Activated T-helper 17 cell treated with anti-CD3 and anti-CD28 coated beads, Interleukin-2, amount 50 U/mL, for 72 hours (primary cell): ENCODE data around the gene OR8K1. TPM values are rescaled to one million over a fixed set of nuclear protein-coding genes. Genes with fewer than 3 reads are reported as not detected.

Experiments
- ATAC-seq: fragments of 150-1000 bp; cut with Tn5 transposase; replicated peaks from 2 replicates; pipeline ENCODE4 v1.10.0; 2021; ENCODE audit warnings: mild to moderate bottlenecking, moderate library complexity
- H3K27ac Mint-ChIP-seq: one replicate; pipeline ENCODE4 v1.8.0; 2022; ENCODE audit warnings: mixed read lengths
- H3K27me3 Mint-ChIP-seq: one replicate; pipeline ENCODE4 v1.8.0; 2022; ENCODE audit warnings: mixed read lengths
- H3K36me3 Mint-ChIP-seq: one replicate; pipeline ENCODE4 v1.8.0; 2022; ENCODE audit warnings: low read depth, mild to moderate bottlenecking, mixed read lengths
- H3K4me1 Mint-ChIP-seq: one replicate; pipeline ENCODE4 v1.8.0; 2022; ENCODE audit warnings: mixed read lengths
- H3K4me3 Mint-ChIP-seq: one replicate; pipeline ENCODE4 v1.8.0; 2022; ENCODE audit warnings: mild to moderate bottlenecking, mixed read lengths
- H3K9me3 Mint-ChIP-seq: one replicate; pipeline ENCODE4 v1.8.0; 2022; ENCODE audit warnings: mixed read lengths
- total RNA-seq, 2 donors: library from RNA; stranded (reverse); gene quantifications; one replicate each; pipeline ENCODE4 v1.2.3, GENCODE V29; 2022

The OR8K1 gene
- not detected for total RNA-seq

DNA sequence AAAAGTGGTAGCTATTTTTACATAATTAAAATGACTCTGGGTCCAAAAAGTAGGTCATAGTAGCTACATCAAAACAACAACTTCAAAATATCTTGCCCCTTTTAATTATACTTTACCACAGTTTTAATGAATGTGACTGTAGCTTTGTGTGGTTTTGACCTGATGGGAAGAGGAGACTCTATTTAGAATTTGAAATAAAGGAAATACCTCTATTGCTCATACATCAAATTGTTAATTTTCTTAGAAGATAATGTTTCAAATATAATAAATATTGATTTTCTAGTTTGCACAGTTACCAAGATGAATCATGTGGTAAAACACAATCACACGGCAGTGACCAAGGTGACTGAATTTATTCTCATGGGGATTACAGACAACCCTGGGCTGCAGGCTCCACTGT lies at the start of gene OR8K1:
TSS of gene OR8K1 (plus strand) at position 301 of the 400 bp plus-strand sequence. CDS start at position 301, 0 bp downstream.
- Mint-ChIP-seq H3K9me3 (peaks cover 25% of the 10 kb centered on the region), H3K36me3 (no peaks in the 10 kb centered on the region), H3K27me3 (no peaks in the 10 kb centered on the region), H3K4me1 (no peaks in the 10 kb centered on the region), H3K27ac (no peak within 1 kb of the TSS), H3K4me3 (no peak within 1 kb of the TSS)
- ATAC-seq: no peak

DNA sequence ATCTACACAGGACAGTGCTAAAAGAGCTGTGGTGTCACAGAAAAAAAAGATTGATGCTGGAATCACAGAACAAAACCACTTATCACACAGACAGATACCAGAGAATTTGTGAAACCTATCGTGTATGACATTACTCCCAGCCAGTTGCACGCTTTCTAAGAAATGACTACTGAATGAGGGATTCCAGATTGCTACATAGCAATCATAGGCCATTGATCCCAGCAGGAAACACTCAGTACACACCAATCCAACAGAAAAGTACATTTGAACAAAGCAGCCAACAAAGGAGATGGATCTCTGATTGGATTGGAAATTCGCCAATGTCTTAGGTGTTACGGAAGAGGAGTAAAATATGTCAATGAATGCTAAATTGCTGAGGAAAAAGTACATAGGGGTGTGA lies 48.9 kb upstream of the OR8K1 start:
- Mint-ChIP-seq H3K4me1 (no peaks in the 10 kb centered on the region), H3K27me3 (no peaks in the 10 kb centered on the region), H3K36me3 (no peaks in the 10 kb centered on the region), H3K9me3 (peaks cover 6% of the 10 kb centered on the region), H3K4me3 (no peak overlapping the region), H3K27ac (no peak overlapping the region)
- no peak for ATAC-seq

DNA sequence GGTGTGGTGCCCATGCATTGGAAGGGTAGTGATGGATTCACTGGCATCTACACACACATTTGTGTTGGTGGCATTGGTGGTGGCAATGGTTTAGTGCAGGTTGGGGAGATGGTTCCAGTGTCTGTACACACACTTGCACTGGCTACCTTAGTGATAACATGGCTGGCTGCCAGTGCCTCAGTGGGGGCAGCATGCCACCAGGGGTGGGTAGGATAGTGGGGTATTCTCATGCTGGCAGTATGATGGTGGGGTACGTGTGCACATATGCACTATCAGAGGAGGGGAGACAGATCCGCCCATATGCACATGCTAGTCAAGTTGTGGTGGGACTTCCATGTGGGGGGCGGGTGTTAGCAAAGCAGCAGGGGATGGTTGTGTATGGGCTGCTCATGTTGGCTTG lies 38.0 kb upstream of the OR8K1 start:
- Mint-ChIP-seq H3K27me3 (no peaks in the 10 kb centered on the region), H3K4me3 (no peak overlapping the region), H3K36me3 (no peaks in the 10 kb centered on the region), H3K4me1 (no peaks in the 10 kb centered on the region), H3K27ac (no peak overlapping the region), H3K9me3 (peaks cover 34% of the 10 kb centered on the region)
- ATAC-seq: no peak

DNA sequence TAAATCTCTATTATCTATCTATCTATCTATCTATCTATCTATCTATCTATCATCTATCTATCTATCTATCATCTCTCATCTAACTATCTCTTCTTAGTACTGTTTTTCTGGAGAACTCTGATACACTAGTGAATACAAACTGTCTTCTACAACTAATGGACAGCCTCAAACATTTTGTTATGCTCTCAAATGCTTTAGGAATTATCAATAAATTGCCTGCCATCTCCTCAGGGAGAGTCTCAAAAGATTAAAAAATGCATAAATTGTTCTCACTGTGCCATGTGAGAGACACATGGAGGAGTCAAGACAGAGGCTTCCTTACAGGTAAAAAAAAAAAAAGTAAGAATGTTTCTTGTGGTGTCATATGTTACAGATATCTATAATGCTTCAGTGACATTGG lies 31.0 kb upstream of the OR8K1 start, which contains the start of gene OR8K3:
TSS of gene OR8K3 (plus strand) at position 301 of the 400 bp plus-strand sequence. CDS start 3,163 bp downstream, outside the sequence.
- Mint-ChIP-seq H3K4me1 (no peaks in the 10 kb centered on the region), H3K27ac (no peak within 1 kb of the TSS), H3K27me3 (no peaks in the 10 kb centered on the region), H3K9me3 (peaks cover 12% of the 10 kb centered on the region), H3K4me3 (no peak within 1 kb of the TSS), H3K36me3 (no peaks in the 10 kb centered on the region)
- ATAC-seq: no peak

DNA sequence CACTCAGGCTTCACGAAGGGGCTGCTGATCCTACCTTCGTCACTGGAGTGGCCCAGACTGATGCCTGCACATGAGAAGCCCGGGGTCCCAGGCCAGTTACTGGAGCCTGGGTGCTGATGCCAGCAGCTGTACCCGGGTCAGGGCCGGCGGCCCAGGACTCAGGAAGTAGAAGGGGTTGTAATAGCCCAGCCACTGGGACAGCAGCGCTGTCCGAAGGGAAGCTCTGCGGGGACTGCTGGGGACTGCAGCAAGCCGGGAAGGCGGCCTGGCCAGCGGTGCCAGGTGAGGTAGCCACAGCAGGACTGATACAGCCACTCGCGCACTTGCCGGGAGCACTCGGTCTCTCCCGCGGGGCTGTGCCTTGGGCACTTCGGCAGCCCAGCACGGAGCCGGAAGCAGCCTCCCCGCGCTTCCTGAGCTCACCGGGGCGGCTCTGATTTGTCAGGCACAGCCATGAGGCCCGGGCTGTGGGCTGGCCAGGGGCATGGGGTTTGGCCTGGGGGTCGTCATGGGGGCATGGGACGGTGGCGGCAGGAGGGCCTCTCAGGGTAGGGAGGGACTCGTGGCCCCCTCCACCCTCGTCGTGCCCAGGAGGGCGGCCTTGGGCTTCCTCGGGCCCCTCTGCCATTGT lies 13.9 kb upstream of the OR8K1 start:
- no peak overlapping the region for H3K27ac Mint-ChIP-seq
- H3K4me1 Mint-ChIP-seq: no peaks in the 10 kb centered on the region
- H3K36me3 Mint-ChIP-seq: no peaks in the 10 kb centered on the region
- H3K9me3 Mint-ChIP-seq: peaks cover 5% of the 10 kb centered on the region
- H3K27me3 Mint-ChIP-seq: no peaks in the 10 kb centered on the region
- H3K4me3 Mint-ChIP-seq: no peak overlapping the region
- no peak for ATAC-seq

DNA sequence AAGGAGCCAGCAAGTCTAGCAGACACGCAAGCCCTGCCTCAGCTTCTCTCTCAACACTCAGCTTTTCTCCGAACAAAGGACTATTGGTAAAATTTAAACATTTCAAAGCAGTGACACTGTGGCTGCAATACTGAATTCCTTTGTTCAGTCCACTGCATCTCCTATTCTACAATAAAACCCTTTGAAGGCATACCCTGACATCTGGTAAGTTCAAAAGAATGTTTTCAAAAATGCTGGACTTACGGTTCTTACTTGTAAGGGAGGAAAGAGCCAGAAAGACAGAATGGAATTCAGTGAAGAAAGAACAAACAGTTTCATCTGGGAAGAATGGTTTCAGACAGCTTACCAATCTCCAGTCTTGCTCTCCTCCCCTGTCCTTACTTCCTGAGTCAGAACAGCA lies 12.7 kb upstream of the OR8K1 start:
- ATAC-seq: no peak
- H3K27me3 Mint-ChIP-seq: no peaks in the 10 kb centered on the region
- H3K27ac Mint-ChIP-seq: no peak overlapping the region

DNA sequence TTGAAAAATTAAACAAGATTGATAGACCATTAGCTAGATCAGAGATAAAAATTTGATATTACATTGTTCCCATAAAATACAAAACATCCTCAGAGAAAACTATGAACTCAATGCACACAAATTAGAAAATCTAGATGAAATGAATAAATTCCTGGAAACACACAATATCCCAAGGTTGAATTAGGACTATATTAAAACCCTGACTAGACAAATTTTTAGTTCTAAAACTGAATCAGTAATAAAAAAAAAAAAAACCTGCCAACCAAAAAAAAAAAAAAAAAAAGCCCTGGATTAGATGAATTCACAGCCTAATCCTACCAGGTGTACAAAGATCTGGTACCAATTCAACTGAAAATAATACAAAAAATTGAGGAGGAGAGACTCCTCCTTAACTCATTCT lies 5.5 kb upstream of the OR8K1 start:
- H3K4me1 Mint-ChIP-seq: no peaks in the 10 kb centered on the region
- no peak overlapping the region for H3K27ac Mint-ChIP-seq
- no peak overlapping the region for H3K4me3 Mint-ChIP-seq
- H3K36me3 Mint-ChIP-seq: no peaks in the 10 kb centered on the region
- H3K9me3 Mint-ChIP-seq: peaks cover 19% of the 10 kb centered on the region
- no peak for ATAC-seq
- H3K27me3 Mint-ChIP-seq: no peaks in the 10 kb centered on the region

More for the DNA sequence above, 12.7 kb upstream of the OR8K1 start:
- Mint-ChIP-seq H3K4me1 (no peaks in the 10 kb centered on the region), H3K4me3 (no peak overlapping the region), H3K36me3 (no peaks in the 10 kb centered on the region), H3K9me3 (peaks cover 5% of the 10 kb centered on the region)

DNA sequence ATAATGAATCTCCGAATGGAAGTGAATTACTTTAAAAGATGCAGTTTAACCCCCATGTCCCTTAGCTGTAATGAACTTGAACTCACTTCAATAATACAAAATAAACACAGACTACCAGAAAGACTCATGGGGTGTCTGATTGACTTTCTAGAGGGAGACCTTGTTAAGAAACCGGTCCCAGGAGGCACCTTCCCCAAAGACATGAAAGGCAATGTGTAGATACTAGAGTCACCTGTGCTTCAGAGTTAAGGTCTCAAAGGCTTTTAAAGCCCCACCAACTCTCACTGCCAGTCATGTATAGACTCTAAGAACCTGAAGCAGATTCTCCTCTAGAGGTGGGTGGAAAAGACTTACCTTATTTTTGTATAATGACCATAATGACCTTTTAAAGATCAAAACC lies 8.2 kb downstream of the OR8K1 start, which contains the start of gene OR8J1:
TSS of gene OR8J1 (plus strand) at position 301 of the 400 bp plus-strand sequence. CDS start 5,956 bp downstream, outside the sequence.
- H3K27ac Mint-ChIP-seq: no peak within 1 kb of the TSS
- ATAC-seq: no peak
- H3K27me3 Mint-ChIP-seq: no peaks in the 10 kb centered on the region
- no peaks in the 10 kb centered on the region for H3K4me1 Mint-ChIP-seq
- no peak within 1 kb of the TSS for H3K4me3 Mint-ChIP-seq
- no peaks in the 10 kb centered on the region for H3K36me3 Mint-ChIP-seq
- peaks cover 11% of the 10 kb centered on the region for H3K9me3 Mint-ChIP-seq

DNA sequence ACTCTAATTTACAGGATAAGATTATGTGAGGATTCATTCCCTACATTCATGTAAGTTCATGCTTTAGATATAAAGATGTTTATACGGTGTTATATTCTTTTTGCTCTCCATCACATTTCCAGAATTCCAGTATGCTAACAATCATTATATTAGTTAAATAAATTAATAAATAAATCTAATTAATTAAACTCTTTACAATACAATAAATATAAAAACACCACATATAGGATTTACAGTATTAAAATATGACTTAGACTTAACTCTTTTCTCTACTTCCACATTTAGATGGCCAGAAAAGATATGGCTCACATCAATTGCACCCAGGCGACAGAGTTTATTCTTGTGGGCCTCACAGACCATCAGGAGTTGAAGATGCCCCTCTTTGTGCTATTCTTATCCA lies 29.5 kb downstream of the OR8K1 start, which contains the start of gene OR8U1:
TSS of gene OR8U1 (plus strand) at position 301 of the 400 bp plus-strand sequence. CDS start at position 301, 0 bp downstream.
- Mint-ChIP-seq H3K4me3 (no peak within 1 kb of the TSS), H3K27me3 (no peaks in the 10 kb centered on the region), H3K36me3 (no peaks in the 10 kb centered on the region), H3K4me1 (no peaks in the 10 kb centered on the region), H3K27ac (no peak within 1 kb of the TSS), H3K9me3 (peaks cover 19% of the 10 kb centered on the region)
- no peak for ATAC-seq

DNA sequence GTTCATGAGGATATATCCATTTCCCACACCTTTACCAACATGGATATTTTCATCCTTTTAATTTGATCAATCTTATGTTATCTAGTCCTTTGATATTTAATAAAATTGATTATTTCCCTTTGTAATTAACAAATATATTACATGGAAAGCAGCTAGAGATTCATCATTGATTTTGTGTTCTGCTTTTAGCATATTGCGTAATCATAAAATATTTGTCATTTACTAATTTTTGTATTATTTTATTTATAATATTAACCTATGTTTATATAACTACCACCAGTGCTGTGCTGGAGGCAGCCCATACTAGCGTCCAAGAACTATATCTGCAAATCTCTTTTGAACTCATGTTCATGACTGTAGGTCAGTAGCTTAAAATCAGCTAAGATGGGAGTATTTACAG lies 34.3 kb downstream of the OR8K1 start:
- Mint-ChIP-seq H3K27ac (no peak overlapping the region), H3K9me3 (peaks cover 18% of the 10 kb centered on the region), H3K27me3 (no peaks in the 10 kb centered on the region), H3K4me1 (no peaks in the 10 kb centered on the region), H3K4me3 (no peak overlapping the region), H3K36me3 (no peaks in the 10 kb centered on the region)
- no peak for ATAC-seq

DNA sequence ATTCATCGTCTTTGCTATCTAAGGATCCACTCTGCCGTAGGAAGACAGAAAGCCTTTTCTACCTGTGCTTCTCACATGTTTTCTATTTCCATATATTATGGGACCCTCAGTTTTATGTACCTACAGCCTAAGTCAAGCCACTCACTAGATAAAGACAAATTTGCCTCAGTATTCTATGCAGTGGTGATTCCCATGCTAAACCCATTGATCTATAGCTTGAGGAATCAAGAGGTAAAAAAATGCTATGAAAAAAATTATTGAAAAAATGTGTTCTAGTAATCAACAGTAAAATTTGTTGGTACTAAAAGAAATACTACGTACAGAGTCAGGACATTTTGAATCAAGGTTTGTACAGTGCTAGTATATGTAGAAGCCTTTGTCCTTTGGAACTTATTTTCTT lies 48.5 kb downstream of the OR8K1 start:
- H3K36me3 Mint-ChIP-seq: no peaks in the 10 kb centered on the region
- no peaks in the 10 kb centered on the region for H3K4me1 Mint-ChIP-seq
- H3K9me3 Mint-ChIP-seq: peaks cover 15% of the 10 kb centered on the region
- no peak overlapping the region for H3K4me3 Mint-ChIP-seq
- ATAC-seq: no peak
- H3K27me3 Mint-ChIP-seq: no peaks in the 10 kb centered on the region
- no peak overlapping the region for H3K27ac Mint-ChIP-seq

DNA sequence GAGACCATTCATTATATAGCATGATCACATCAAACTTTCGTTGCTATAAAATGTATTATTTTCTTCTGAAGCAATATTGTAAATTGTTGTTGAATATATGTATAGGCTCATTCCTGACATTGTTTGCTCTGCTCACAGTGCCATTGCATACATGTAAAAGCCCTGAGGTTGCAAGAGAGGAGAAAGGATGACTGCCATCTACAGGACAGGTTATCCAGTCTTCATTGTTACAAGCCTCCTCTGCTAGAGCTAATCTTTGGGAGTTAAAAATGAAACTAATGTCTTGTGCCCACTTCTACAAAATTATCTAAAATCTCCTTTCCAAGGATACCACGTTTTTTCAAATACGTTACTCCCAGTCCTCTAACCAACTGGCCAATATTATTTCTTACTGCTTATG lies 50.2 kb downstream of the OR8K1 start:
- Mint-ChIP-seq H3K9me3 (peaks cover 15% of the 10 kb centered on the region), H3K27me3 (no peaks in the 10 kb centered on the region), H3K27ac (no peak overlapping the region), H3K4me3 (no peak overlapping the region), H3K36me3 (no peaks in the 10 kb centered on the region), H3K4me1 (no peaks in the 10 kb centered on the region)
- no peak for ATAC-seq

Other genes starting within 250 kb of the OR8K1 start
- gene OR8H2, start 242.4 kb upstream of the OR8K1 start, total RNA-seq: not detected
- gene OR8H3, start 223.7 kb upstream of the OR8K1 start, total RNA-seq: not detected
- not detected for gene OR8J3, start 205.8 kb upstream of the OR8K1 start, total RNA-seq
- gene OR8K5, start 185.7 kb upstream of the OR8K1 start, total RNA-seq: not detected
- not detected for gene OR5J2, start 169.4 kb upstream of the OR8K1 start, total RNA-seq
- gene OR5T2, start 111.8 kb upstream of the OR8K1 start, total RNA-seq: not detected
- gene OR5T3, start 93.8 kb upstream of the OR8K1 start, total RNA-seq: not detected
- gene OR5T1, start 71.9 kb upstream of the OR8K1 start, total RNA-seq: not detected
- not detected for gene OR8H1, start 53.8 kb upstream of the OR8K1 start, total RNA-seq
- gene OR8K3, start 30.9 kb upstream of the OR8K1 start, total RNA-seq: not detected
- not detected for gene OR8J1, start 8.3 kb downstream of the OR8K1 start, total RNA-seq
- not detected for gene OR8U1, start 29.6 kb downstream of the OR8K1 start, total RNA-seq
- gene OR5AL1, start 66.7 kb downstream of the OR8K1 start, total RNA-seq: not detected
- not detected for gene OR5M3, start 127.3 kb downstream of the OR8K1 start, total RNA-seq
- not detected for gene OR5M8, start 145.3 kb downstream of the OR8K1 start, total RNA-seq
- gene OR5M11, start 197.2 kb downstream of the OR8K1 start, total RNA-seq: not detected
- gene OR5M10, start 231.7 kb downstream of the OR8K1 start, total RNA-seq: not detected